ACC112 (cell line): ENCODE results near the gene BACE1-AS.
"Not testable (repeated sequence)": the region's sequence is repeated elsewhere in the genome, so short reads cannot be mapped to it uniquely, and the experiment has no call there.

Experiments
- H2AFZ ChIP-seq: fragments of 200-600 bp; sonication (generic); one replicate; pipeline ENCODE4 v1.6.0; 2017; ENCODE audit warnings: antibody characterized with exemption, low read length; ENCODE audit not compliant: unreplicated experiment
- H3K27ac ChIP-seq: fragments of 200-600 bp; sonication (generic); 2 replicates; pipeline ENCODE4 v1.5.1; 2014; ENCODE audit warnings: low read depth, mild to moderate bottlenecking, antibody characterized with exemption, low read length, moderate library complexity
- H3K27me3 ChIP-seq: fragments of 200-600 bp; sonication (generic); 2 replicates; pipeline ENCODE4 v1.6.1; 2014; ENCODE audit warnings: mild to moderate bottlenecking, antibody characterized with exemption, low read length, moderate library complexity, mixed read lengths; ENCODE audit not compliant: insufficient read depth
- H3K36me3 ChIP-seq: fragments of 200-600 bp; sonication (generic); 2 replicates; pipeline ENCODE4 v1.6.1; 2016; ENCODE audit warnings: mild to moderate bottlenecking, antibody characterized with exemption, low read length, moderate library complexity, mixed read lengths; ENCODE audit not compliant: insufficient read depth
- H3K4me1 ChIP-seq: fragments of 200-600 bp; sonication (generic); one replicate; pipeline ENCODE4 v1.6.1; 2016; ENCODE audit warnings: low read length, mixed read lengths; ENCODE audit not compliant: insufficient read depth, unreplicated experiment, control insufficient read depth
- H3K4me3 ChIP-seq: fragments of 200-600 bp; sonication (generic); 2 replicates; pipeline ENCODE4 v1.5.1; 2014; ENCODE audit warnings: mild to moderate bottlenecking, low read depth, low read length
- H3K79me2 ChIP-seq: fragments of 200-600 bp; sonication (generic); one replicate; pipeline ENCODE4 v1.6.0; 2016; ENCODE audit warnings: low read length; ENCODE audit not compliant: control insufficient read depth, unreplicated experiment, insufficient read depth

Gene BACE1-AS

GRCh38 chr11:117290809-117291396 lies at the start of gene BACE1-AS:
TSS of gene BACE1-AS (plus strand) at chr11:117291346.
- Histone ChIP-seq H3K4me3 (no peak within 1 kb of the TSS), H3K36me3 (peaks cover 23% of the 10 kb centered on the region; the same call in 1 of the 2 replicates), H3K79me2 (no peaks in the 10 kb centered on the region), H2AFZ (no peak within 1 kb of the TSS), H3K27me3 (no peaks in the 10 kb centered on the region), H3K27ac (no peak within 1 kb of the TSS), H3K4me1 (no peaks in the 10 kb centered on the region)

GRCh38 chr11:117248341-117248740 lies 42.8 kb upstream of the BACE1-AS start:
- Histone ChIP-seq H3K36me3 (peaks cover 29% of the 10 kb centered on the region), H3K27ac (no peak overlapping the region), H3K79me2 (no peaks in the 10 kb centered on the region), H3K27me3 (no peaks in the 10 kb centered on the region), H2AFZ (no peak overlapping the region), H3K4me1 (no peaks in the 10 kb centered on the region), H3K4me3 (no peak overlapping the region)

GRCh38 chr11:117249571-117249970 lies 41.6 kb upstream of the BACE1-AS start:
- Histone ChIP-seq H3K4me3 (no peak overlapping the region), H3K36me3 (peaks cover 29% of the 10 kb centered on the region), H3K4me1 (no peaks in the 10 kb centered on the region), H3K79me2 (no peaks in the 10 kb centered on the region), H3K27ac (no peak overlapping the region), H2AFZ (no peak overlapping the region), H3K27me3 (no peaks in the 10 kb centered on the region)

- Histone ChIP-seq H2AFZ (no peak overlapping the region), H3K4me3 (no peak overlapping the region), H3K79me2 (no peaks in the 10 kb centered on the region), H3K36me3 (peaks cover 27% of the 10 kb centered on the region), H3K4me1 (peaks cover 6% of the 10 kb centered on the region), H3K27me3 (no peaks in the 10 kb centered on the region), H3K27ac (no peak overlapping the region)
Measured at GRCh38 chr11:117251506-117251905, 39.6 kb upstream of the BACE1-AS start.

GRCh38 chr11:117255966-117256365 lies 35.2 kb upstream of the BACE1-AS start:
- Histone ChIP-seq H3K4me1 (peaks cover 22% of the 10 kb centered on the region), H3K79me2 (no peaks in the 10 kb centered on the region), H3K27ac (peak overlapping the region; percentile 26; the same call in 1 of the 2 replicates), H3K36me3 (0 out of 2 replicates have a peak, but pooled peaks cover 4% of the 10 kb centered on the region), H3K27me3 (no peaks in the 10 kb centered on the region), H3K4me3 (no peak overlapping the region), H2AFZ (no peak overlapping the region)

GRCh38 chr11:117256573-117256972 lies 34.6 kb upstream of the BACE1-AS start:
- Histone ChIP-seq H3K4me3 (no peak overlapping the region), H3K4me1 (peaks cover 22% of the 10 kb centered on the region), H2AFZ (no peak overlapping the region), H3K36me3 (0 out of 2 replicates have a peak, but pooled peaks cover 4% of the 10 kb centered on the region), H3K27ac (peak overlapping the region; percentile 26; the same call in 1 of the 2 replicates), H3K79me2 (no peaks in the 10 kb centered on the region), H3K27me3 (no peaks in the 10 kb centered on the region)

GRCh38 chr11:117258576-117258975 lies 32.6 kb upstream of the BACE1-AS start:
- Histone ChIP-seq H3K4me1 (peaks cover 22% of the 10 kb centered on the region), H3K36me3 (peaks cover 2% of the 10 kb centered on the region; the same call in 1 of the 2 replicates), H3K27ac (no peak overlapping the region), H3K79me2 (no peaks in the 10 kb centered on the region), H3K4me3 (no peak overlapping the region), H3K27me3 (no peaks in the 10 kb centered on the region), H2AFZ (no peak overlapping the region)

GRCh38 chr11:117259417-117259816 lies 31.7 kb upstream of the BACE1-AS start:
- Histone ChIP-seq H3K27me3 (no peaks in the 10 kb centered on the region), H3K4me1 (peaks cover 22% of the 10 kb centered on the region), H3K27ac (peak overlapping the region; percentile 39), H3K4me3 (no peak overlapping the region), H3K36me3 (peaks cover 4% of the 10 kb centered on the region; the same call in 1 of the 2 replicates), H3K79me2 (no peaks in the 10 kb centered on the region), H2AFZ (no peak overlapping the region)

- not testable (repeated sequence) for H3K27ac ChIP-seq, H3K36me3 ChIP-seq, H3K4me3 ChIP-seq, H3K27me3 ChIP-seq, H2AFZ ChIP-seq, H3K4me1 ChIP-seq, H3K79me2 ChIP-seq
Measured at GRCh38 chr11:117264624-117265323, 26.4 kb upstream of the BACE1-AS start.

- Histone ChIP-seq H3K27ac (no peak overlapping the region), H3K36me3 (peaks cover 4% of the 10 kb centered on the region; the same call in 1 of the 2 replicates), H3K4me1 (no peaks in the 10 kb centered on the region), H3K4me3 (no peak overlapping the region), H2AFZ (no peak overlapping the region), H3K27me3 (no peaks in the 10 kb centered on the region), H3K79me2 (no peaks in the 10 kb centered on the region)
Measured at GRCh38 chr11:117265745-117266144, 25.4 kb upstream of the BACE1-AS start.

GRCh38 chr11:117269856-117270255 lies 21.3 kb upstream of the BACE1-AS start:
- H3K36me3 ChIP-seq = no peaks in the 10 kb centered on the region
- no peaks in the 10 kb centered on the region for H3K79me2 ChIP-seq
- peaks cover 14% of the 10 kb centered on the region for H3K4me1 ChIP-seq
- no peaks in the 10 kb centered on the region for H3K27me3 ChIP-seq
- H2AFZ ChIP-seq = no peak overlapping the region
- H3K4me3 ChIP-seq = no peak overlapping the region
- no peak overlapping the region for H3K27ac ChIP-seq
